GM12878 (cell line): Measurements from ENCODE around the gene CCDC194. TPM values are rescaled to one million over a fixed set of nuclear protein-coding genes. Genes with fewer than 3 reads are reported as not detected.

Experiments
- BACH1 ChIP-seq: fragments of 450-650 bp; IDR thresholded peaks from 2 replicates; pipeline ENCODE4 v1.6.1; 2017; ENCODE audit warnings: mild to moderate bottlenecking, borderline replicate concordance
- BMI1 ChIP-seq: fragments of 450-650 bp; IDR thresholded peaks from 2 replicates; pipeline ENCODE4 v1.6.1; 2016; ENCODE audit warnings: mild to moderate bottlenecking, moderate library complexity, borderline replicate concordance
- CREM ChIP-seq: IDR thresholded peaks from 2 replicates; pipeline ENCODE4 v1.6.1; 2014; ENCODE audit warnings: antibody characterized with exemption, low read depth
- DPF2 ChIP-seq: fragments of 450-650 bp; IDR thresholded peaks from 2 replicates; pipeline ENCODE4 v1.6.1; 2017; ENCODE audit warnings: mild to moderate bottlenecking
- EGR1 ChIP-seq, 2 experiments: IDR thresholded peaks; 1 replicate in 1 of 2; 2 replicates in 1 of 2; pipeline ENCODE4 v1.6.1; 2011 to 2012; ENCODE audit warnings: low read depth in 2 of 2, low read length in 2 of 2, borderline replicate concordance in 1 of 2, mild to moderate bottlenecking in 1 of 2, moderate library complexity in 1 of 2
- ETV6 ChIP-seq, 2 experiments: fragments of 450-650 bp in 1 of 2; IDR thresholded peaks in 1 of 2; conservative IDR thresholded peaks in 1 of 2; 2 replicates each; pipeline ENCODE4 v1.6.1; 2014; ENCODE audit warnings: antibody characterized with exemption in 1 of 2, borderline replicate concordance in 1 of 2, low read depth in 1 of 2, mild to moderate bottlenecking in 1 of 2, moderate library complexity in 1 of 2
- EZH2 ChIP-seq: IDR thresholded peaks from 2 replicates; pipeline ENCODE4 v1.6.1; 2012; ENCODE audit warnings: low read depth, mild to moderate bottlenecking, control low read depth, inconsistent platforms, low read length, borderline replicate concordance; ENCODE audit not compliant: control insufficient read depth
- GABPA ChIP-seq: IDR thresholded peaks from 2 replicates; pipeline ENCODE4 v1.6.1; 2014; ENCODE audit warnings: antibody characterized with exemption, low read depth, mild to moderate bottlenecking, inconsistent platforms
- IKZF1 ChIP-seq: fragments of 450-650 bp; conservative IDR thresholded peaks from 2 replicates; pipeline ENCODE4 v1.6.1; 2017; ENCODE audit warnings: antibody characterized with exemption, mild to moderate bottlenecking
- IKZF2 ChIP-seq, 2 experiments: fragments of 450-650 bp; IDR thresholded peaks; 2 replicates each; pipeline ENCODE4 v1.6.1; 2017; ENCODE audit warnings: mild to moderate bottlenecking in 2 of 2, moderate library complexity in 2 of 2
- JUND ChIP-seq: IDR thresholded peaks from 2 replicates; pipeline ENCODE4 v1.6.1; 2012; ENCODE audit warnings: low read depth, mild to moderate bottlenecking, low read length, improper control_type of control experiment, moderate library complexity
- KDM1A ChIP-seq: fragments of 200-600 bp; sonication (generic); IDR thresholded peaks from 2 replicates; pipeline ENCODE4 v1.6.1; 2016; ENCODE audit warnings: borderline replicate concordance
- KLF5 ChIP-seq: fragments of 450-650 bp; IDR thresholded peaks from 2 replicates; pipeline ENCODE4 v1.6.1; 2014; ENCODE audit warnings: mild to moderate bottlenecking; ENCODE audit not compliant: partially characterized antibody
- MTA3 ChIP-seq: IDR thresholded peaks from 2 replicates; pipeline ENCODE4 v1.6.1; 2012; ENCODE audit warnings: low read length, inconsistent platforms, borderline replicate concordance
- MYC ChIP-seq: IDR thresholded peaks from 2 replicates; pipeline ENCODE4 v1.6.1; 2011; ENCODE audit warnings: mild to moderate bottlenecking, low read length, moderate library complexity, inconsistent platforms; ENCODE audit not compliant: insufficient read depth, insufficient replicate concordance, insufficient read length, severe bottlenecking
- NR2C2 ChIP-seq: IDR thresholded peaks from 2 replicates; pipeline ENCODE4 v1.6.1; 2011; ENCODE audit warnings: borderline replicate concordance, low read depth; ENCODE audit not compliant: control insufficient read depth, insufficient read length
- PAX8 ChIP-seq: fragments of 450-650 bp; IDR thresholded peaks from 2 replicates; pipeline ENCODE4 v1.6.1; 2017; ENCODE audit warnings: mild to moderate bottlenecking, moderate library complexity
- PML ChIP-seq: IDR thresholded peaks from 2 replicates; pipeline ENCODE4 v1.6.1; 2012; ENCODE audit warnings: low read length, inconsistent platforms
- POLR2AphosphoS2 ChIP-seq: IDR thresholded peaks from 2 replicates; pipeline ENCODE4 v1.6.1; 2011; ENCODE audit warnings: low read depth, mild to moderate bottlenecking, low read length, improper control_type of control experiment, moderate library complexity
- RAD51 ChIP-seq: fragments of 450-650 bp; IDR thresholded peaks from 2 replicates; pipeline ENCODE4 v1.6.1; 2016; ENCODE audit warnings: moderate library complexity, mild to moderate bottlenecking, inconsistent platforms
- RB1 ChIP-seq: fragments of 450-650 bp; formaldehyde crosslinking; IDR thresholded peaks from 2 replicates; pipeline ENCODE4 v1.6.1; 2017; ENCODE audit warnings: mild to moderate bottlenecking, borderline replicate concordance
- RUNX3 ChIP-seq: IDR thresholded peaks from 2 replicates; pipeline ENCODE4 v1.6.1; 2012; ENCODE audit warnings: low read length, inconsistent platforms
- SMAD1 ChIP-seq: fragments of 450-650 bp; IDR thresholded peaks from 2 replicates; pipeline ENCODE4 v1.6.1; 2018; ENCODE audit warnings: mild to moderate bottlenecking, low read depth; ENCODE audit not compliant: partially characterized antibody
- SMC3 ChIP-seq: IDR thresholded peaks from 2 replicates; pipeline ENCODE4 v1.6.1; 2011; ENCODE audit warnings: low read length, improper control_type of control experiment, borderline replicate concordance
- SRF ChIP-seq, 2 experiments: IDR thresholded peaks; 2 replicates each; pipeline ENCODE4 v1.6.1; 2011; ENCODE audit warnings: low read depth in 2 of 2, low read length in 2 of 2, mild to moderate bottlenecking in 1 of 2, moderate library complexity in 1 of 2
- YBX1 ChIP-seq: fragments of 450-650 bp; IDR thresholded peaks from 2 replicates; pipeline ENCODE4 v1.6.1; 2016; ENCODE audit warnings: antibody characterized with exemption
- polyA plus RNA-seq, 11 experiments: library from polyadenylated mRNA; depleted of rRNA in 4 of 11; unstranded in 6 of 11; stranded (reverse) in 5 of 11; fragments of >200 nt; fragmentation: Nextera tagmentation in 4 of 11; fragmentation: Illumina TruSeq in 1 of 11; extraction: Ambion mirVana in 4 of 11; extraction: Trizol in 1 of 11; gene quantifications; 1 replicate in 1 of 11; 2 replicates in 10 of 11; pipeline versions ENCODE4 v1.2.1 to v1.2.3, GENCODE V29; 2011 to 2016; ENCODE audit warnings: inconsistent platforms in 2 of 11, missing spikeins in 2 of 11, low read depth in 1 of 11
- total RNA-seq, 4 experiments: library from RNA; depleted of rRNA in 3 of 4; stranded (reverse); fragments of >200 nt in 3 of 4; fragmentation: Illumina TruSeq in 1 of 4; extraction: Trizol in 1 of 4; gene quantifications; 2 replicates each; pipeline versions ENCODE4 v1.2.1 to v1.2.3, GENCODE V29; 2013 to 2021
- TF ChIP-seq, protein P1 (sequence below): fragments of 150-350 bp; IDR thresholded peaks from 2 replicates; pipeline ENCODE4 v1.6.1; 2014; ENCODE audit warnings: mild to moderate bottlenecking, low read depth, low read length
- TF ChIP-seq, protein P2 (sequence below): IDR thresholded peaks from 2 replicates; pipeline ENCODE4 v1.6.1; 2011; ENCODE audit warnings: borderline replicate concordance, low read depth, mild to moderate bottlenecking, moderate library complexity, low read length; ENCODE audit not compliant: insufficient read depth, poor library complexity, severe bottlenecking

The CCDC194 gene
- total and polyA plus RNA-seq, 10 of the 15 experiments (the other 5 are each of a cell fraction or from before 2014, with no cell fraction given) = 0.07 to 3.4 (median 0.97) TPM

DNA sequence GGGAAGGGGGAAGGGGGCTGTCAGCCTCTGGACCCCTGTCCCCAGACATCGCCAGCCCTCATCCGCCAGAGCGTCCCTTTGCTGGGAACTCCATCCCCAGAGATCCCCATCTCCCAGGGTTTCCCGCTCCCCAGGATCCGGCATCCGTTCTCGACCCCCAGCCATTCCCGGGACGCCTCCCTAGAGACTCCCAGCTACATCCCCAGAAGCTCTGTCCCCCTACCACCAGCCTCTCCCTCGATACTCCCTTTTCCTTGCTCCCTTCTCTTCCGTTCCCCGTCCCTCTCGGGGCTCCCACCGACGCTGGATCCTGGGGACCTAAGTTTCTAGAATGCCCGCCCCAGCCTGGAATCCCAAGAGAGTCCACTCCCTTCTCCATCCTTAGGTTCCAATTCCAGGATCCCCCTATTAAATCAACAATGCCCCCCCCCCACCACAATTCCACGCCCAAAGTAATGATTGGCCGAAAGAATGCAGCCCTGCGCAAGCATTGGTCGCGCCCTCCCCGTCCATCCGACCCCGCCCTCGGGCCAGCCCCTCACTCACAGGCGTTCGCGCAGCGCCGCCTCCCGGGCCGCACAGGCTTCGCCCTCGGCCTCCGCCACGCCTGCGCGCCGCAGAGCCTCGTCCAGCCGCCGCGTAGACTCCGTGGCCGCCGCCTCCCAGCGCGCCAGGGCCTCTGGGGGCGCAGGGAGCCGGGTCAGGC, 3.2 kb downstream of the CCDC194 start (continued):
- TF ChIP-seq IKZF1 (peak; percentile 53), SMC3 (peak; percentile 39; the same call in 1 of the 2 replicates), JUND (no peak), RB1 (0 out of 2 replicates have a peak, but pooled peaks have one; percentile 29), EGR1 (IDR thresholded peaks at IDR 0.05; ENCODE audit: borderline replicate concordance in 1 of 2, low read depth in 2 of 2, low read length in 2 of 2) (no peak), RUNX3 (no peak; the same call in 1 of the 2 replicates), RAD51 (no peak), PAX8 (no peak), BACH1 (peak; percentile 71), ETV6 (conservative IDR thresholded peaks at IDR 0.05 in 1 of 2, IDR thresholded peaks at IDR 0.05 in 1 of 2; ENCODE audit: borderline replicate concordance in 1 of 2, low read depth in 1 of 2) (no peak), BMI1 (no peak), SMAD1 (no peak), NR2C2 (no peak), PML (no peak), DPF2 (no peak), GABPA (no peak), MTA3 (no peak), YBX1 (no peak), CREM (no peak), POLR2AphosphoS2 (peak; percentile 76), EZH2 (no peak), SRF (IDR thresholded peaks at IDR 0.05; ENCODE audit: low read depth in 2 of 2, low read length in 2 of 2) (peak in 1 of 2 experiments; percentile 28; a peak in 1 of 4 replicates), MYC (no peak), KDM1A (no peak), IKZF2 (IDR thresholded peaks at IDR 0.05) (peak in 1 of 2 experiments; percentile 18; a peak in 1 of 4 replicates), KLF5 (no peak)
- TF ChIP-seq, protein P1, sequence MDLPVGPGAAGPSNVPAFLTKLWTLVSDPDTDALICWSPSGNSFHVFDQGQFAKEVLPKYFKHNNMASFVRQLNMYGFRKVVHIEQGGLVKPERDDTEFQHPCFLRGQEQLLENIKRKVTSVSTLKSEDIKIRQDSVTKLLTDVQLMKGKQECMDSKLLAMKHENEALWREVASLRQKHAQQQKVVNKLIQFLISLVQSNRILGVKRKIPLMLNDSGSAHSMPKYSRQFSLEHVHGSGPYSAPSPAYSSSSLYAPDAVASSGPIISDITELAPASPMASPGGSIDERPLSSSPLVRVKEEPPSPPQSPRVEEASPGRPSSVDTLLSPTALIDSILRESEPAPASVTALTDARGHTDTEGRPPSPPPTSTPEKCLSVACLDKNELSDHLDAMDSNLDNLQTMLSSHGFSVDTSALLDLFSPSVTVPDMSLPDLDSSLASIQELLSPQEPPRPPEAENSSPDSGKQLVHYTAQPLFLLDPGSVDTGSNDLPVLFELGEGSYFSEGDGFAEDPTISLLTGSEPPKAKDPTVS = no peak
- TF ChIP-seq, protein P2, sequence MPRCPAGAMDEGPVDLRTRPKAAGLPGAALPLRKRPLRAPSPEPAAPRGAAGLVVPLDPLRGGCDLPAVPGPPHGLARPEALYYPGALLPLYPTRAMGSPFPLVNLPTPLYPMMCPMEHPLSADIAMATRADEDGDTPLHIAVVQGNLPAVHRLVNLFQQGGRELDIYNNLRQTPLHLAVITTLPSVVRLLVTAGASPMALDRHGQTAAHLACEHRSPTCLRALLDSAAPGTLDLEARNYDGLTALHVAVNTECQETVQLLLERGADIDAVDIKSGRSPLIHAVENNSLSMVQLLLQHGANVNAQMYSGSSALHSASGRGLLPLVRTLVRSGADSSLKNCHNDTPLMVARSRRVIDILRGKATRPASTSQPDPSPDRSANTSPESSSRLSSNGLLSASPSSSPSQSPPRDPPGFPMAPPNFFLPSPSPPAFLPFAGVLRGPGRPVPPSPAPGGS = peak; percentile 51
